ENCODE measurements around the gene RASIP1.

DNA sequence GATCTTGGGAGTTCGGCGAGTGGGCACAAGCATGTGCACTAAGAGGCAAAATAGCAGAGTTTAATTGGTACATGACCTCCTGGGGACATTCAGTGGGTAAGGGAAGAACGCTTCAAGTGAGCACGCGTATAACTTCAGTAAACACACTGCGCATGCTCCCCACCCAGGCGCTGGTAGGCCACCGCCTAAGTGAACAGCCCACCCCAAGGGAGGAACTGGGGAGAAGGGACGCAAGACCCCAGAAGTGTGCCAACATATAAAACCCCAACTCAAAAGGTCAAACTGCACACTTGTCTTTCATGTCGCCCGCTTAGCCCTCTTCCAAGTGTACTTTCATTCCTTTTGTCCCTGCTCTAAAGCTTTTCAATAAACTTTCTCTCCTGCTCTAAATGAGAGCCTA lies 57.1 kb downstream of the RASIP1 start:
- TF ChIP-seq POLR2A (IDR thresholded peaks at IDR 0.05), result no peak
- TF ChIP-seq, protein P1, sequence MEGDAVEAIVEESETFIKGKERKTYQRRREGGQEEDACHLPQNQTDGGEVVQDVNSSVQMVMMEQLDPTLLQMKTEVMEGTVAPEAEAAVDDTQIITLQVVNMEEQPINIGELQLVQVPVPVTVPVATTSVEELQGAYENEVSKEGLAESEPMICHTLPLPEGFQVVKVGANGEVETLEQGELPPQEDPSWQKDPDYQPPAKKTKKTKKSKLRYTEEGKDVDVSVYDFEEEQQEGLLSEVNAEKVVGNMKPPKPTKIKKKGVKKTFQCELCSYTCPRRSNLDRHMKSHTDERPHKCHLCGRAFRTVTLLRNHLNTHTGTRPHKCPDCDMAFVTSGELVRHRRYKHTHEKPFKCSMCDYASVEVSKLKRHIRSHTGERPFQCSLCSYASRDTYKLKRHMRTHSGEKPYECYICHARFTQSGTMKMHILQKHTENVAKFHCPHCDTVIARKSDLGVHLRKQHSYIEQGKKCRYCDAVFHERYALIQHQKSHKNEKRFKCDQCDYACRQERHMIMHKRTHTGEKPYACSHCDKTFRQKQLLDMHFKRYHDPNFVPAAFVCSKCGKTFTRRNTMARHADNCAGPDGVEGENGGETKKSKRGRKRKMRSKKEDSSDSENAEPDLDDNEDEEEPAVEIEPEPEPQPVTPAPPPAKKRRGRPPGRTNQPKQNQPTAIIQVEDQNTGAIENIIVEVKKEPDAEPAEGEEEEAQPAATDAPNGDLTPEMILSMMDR (IDR thresholded peaks at IDR 0.05), result no peak
